Stimulated activated CD4-positive, alpha-beta T cell treated with anti-CD3 and anti-CD28 coated beads, Interleukin-12 subunit alpha, Interleukin-12 subunit beta, amount 100 ng/mL, for 48 hours (primary cell): ENCODE measurements around the gene MC1R.
"Not testable (repeated sequence)": the region's sequence is repeated elsewhere in the genome, so short reads cannot be mapped to it uniquely, and the experiment has no call there.

ENCODE experiments used
- DNase-seq, 3 donors: peaks; one replicate each; pipeline ENCODE4 v3.0.0-alpha.2; 2020; ENCODE audit warnings: low read depth in 2 of 3, low spot score in 1 of 3

Gene MC1R

GRCh38 chr16:89958068-89958467, 39.4 kb downstream of the MC1R start:
- DNase-seq: no peak

- no peak for DNase-seq
These were observed 39.9 kb downstream of the MC1R start for GRCh38 chr16:89958596-89958995.

GRCh38 chr16:89960966-89961365, 42.3 kb downstream of the MC1R start:
- DNase-seq: no peak

- DNase-seq: no peak
These were observed 43.3 kb downstream of the MC1R start for GRCh38 chr16:89961920-89962319.

GRCh38 chr16:89962754-89963498, 44.3 kb downstream of the MC1R start:
- no peak for DNase-seq

- no peak for DNase-seq
These were observed 45.5 kb downstream of the MC1R start for GRCh38 chr16:89964201-89964600.

- no peak for DNase-seq
These were observed 47.0 kb downstream of the MC1R start for GRCh38 chr16:89965447-89966225.

- DNase-seq: no peak
These were observed 48.1 kb downstream of the MC1R start for GRCh38 chr16:89966756-89967155.

- DNase-seq: not testable (repeated sequence)
These were observed 48.8 kb downstream of the MC1R start for GRCh38 chr16:89967436-89967835.

- DNase-seq: not testable (repeated sequence)
These were observed 49.4 kb downstream of the MC1R start for GRCh38 chr16:89968074-89968473.

GRCh38 chr16:89969741-89970410, 51.2 kb downstream of the MC1R start:
- no peak for DNase-seq
